AG20443 (cell line): ENCODE measurements around the gene COLEC11.
A peak's percentile ranks its signal among the peaks of the same experiment; 100 is the strongest.

Experiments
- DNase-seq: peaks from one replicate; pipeline ENCODE4 v3.0.0; 2012; ENCODE audit warnings: low spot score, mixed read lengths

Gene COLEC11

GRCh38 chr2:3585261-3586109, 9.4 kb upstream of the COLEC11 start:
- DNase-seq = no peak

DNA sequence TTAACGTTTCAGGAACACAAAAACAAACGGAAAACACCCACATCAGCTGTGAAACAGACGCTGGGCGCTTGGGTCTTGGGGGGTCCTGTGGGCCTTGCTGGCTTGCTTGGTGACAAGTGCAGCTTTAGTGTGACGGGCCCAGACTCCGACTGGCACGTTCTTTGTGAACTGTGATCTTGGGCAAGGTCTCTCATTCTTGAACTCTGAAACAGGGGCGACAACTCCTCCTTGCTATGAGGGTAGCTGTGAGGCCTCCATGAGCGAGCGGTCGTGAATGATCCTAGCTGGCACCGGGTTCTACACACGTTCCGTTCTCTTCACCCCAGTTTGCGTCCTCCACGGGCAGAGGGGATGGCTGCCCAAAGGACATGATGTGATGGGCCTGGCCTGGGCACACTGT, 8.7 kb upstream of the COLEC11 start:
- no peak for DNase-seq

- no peak for DNase-seq
Observed at GRCh38 chr2:3587021-3587420, 7.9 kb upstream of the COLEC11 start.

- no peak for DNase-seq
Observed at GRCh38 chr2:3587432-3587831, 7.5 kb upstream of the COLEC11 start.

GRCh38 chr2:3588084-3588483, 6.8 kb upstream of the COLEC11 start:
- DNase-seq = no peak

DNA sequence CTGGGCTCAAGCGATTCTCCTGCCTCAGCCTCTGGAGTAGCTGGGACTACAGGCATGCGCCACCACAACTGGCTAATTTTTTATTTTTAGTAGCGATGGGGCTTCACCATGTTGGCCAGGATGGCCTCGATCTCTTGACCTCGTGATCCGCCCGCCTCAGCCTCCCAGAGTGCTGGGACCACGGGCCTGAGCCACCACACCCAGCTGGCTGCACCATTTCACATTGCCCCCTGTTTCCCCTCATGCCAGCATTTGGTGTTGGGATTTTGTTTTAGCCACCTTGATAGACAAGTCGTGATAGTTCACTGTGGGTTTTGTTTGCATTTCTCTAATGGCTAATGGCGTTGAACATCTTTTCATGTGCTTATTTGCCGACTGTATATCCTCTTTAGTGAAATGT, 5.8 kb upstream of the COLEC11 start:
- no peak for DNase-seq

DNA sequence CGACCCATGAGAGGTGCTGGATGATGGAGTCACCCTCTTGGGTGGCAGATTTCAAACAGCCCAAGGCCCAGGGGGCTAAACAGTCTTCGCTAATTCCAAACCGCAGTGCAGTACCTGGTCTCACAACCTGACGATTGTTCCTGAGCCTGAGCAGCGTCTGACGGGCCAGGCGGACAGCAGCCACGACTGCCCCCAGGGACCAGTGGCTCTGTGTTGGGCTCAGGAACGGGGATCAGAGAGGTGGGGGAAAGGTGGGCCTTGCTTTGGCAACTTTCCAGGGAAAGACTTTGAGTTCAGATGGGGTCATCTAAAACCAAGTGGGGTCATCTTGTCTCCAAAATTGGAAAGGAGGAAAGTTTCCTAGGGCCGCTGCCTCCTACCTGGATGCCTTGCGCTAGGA, 492 bp downstream of the COLEC11 start:
- no peak for DNase-seq

DNA sequence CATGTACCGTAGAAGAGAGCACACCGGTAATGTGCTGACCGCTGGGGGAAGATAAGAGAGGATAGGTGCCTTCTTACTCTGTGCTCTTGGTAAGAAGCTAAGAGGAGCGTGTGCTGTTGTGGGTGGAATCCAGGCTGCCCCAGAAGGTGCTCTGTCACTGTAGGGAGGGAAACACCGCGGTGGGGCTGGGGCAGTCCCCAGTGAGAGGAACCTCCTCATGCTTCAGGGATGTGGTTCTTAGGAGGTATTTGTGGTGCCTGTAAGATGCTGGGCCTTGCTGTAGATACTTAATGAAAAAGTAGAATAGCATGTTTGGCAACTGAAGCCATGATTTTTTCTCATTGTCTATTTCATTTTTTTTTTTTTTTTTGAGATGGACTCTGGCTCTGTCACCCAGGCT, 1.1 kb downstream of the COLEC11 start:
- DNase-seq = no peak

- DNase-seq = no peak
Observed at GRCh38 chr2:3596901-3597417, 2.0 kb downstream of the COLEC11 start.

DNA sequence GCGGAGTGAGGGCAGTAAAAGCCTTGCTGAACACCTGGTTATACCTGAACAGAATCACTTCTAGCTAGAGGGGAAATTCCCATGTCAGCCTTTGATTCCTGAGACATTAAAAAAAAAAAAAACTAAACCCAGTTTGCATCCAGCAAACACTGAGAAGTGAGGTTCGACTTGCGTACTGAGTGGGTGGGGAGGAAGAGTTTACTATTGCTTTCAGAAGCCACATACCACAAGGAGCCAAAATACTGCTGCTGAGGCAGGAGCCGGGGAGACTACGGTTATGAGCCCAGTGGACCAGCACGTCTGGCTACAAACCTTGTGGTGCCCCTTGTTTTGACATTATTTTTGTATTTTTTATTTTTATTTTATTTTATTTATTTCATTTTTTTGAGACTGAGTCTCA, 2.7 kb downstream of the COLEC11 start:
- no peak for DNase-seq

GRCh38 chr2:3598197-3598910, 3.4 kb downstream of the COLEC11 start:
- DNase-seq = no peak

GRCh38 chr2:3598912-3599854, 4.3 kb downstream of the COLEC11 start:
- peak; percentile 5 for DNase-seq

DNA sequence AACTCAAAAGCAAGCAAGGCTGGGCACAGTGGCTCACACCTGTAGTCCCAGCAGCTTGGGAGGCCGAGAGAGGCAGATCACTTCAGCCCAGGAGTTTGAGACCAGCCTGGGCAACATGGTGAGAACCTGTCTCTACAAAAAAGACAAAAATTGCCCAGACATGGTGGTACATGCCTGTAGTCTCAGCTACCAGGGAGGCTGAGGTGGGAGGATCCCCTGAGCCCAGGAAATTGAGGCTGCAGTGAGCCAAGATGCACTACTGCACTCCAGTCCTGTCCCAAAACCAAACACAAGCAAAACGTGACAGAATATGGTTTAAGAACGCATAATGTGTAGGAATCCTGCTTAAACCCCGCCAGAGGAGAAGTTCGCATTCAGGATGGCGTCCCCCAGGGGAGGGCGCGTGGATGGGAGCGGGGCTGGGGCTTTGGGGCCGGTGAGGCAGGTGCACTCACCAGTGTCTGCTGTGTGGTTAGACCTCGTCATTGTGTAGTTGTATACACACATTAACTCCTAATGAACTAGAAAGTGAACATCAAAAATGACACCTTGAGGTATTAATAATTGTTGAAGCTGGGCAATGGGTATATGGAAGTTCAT, 5.4 kb downstream of the COLEC11 start:
- no peak for DNase-seq

- DNase-seq = peak; percentile 9
Observed at GRCh38 chr2:3601561-3602271, 6.8 kb downstream of the COLEC11 start.

DNA sequence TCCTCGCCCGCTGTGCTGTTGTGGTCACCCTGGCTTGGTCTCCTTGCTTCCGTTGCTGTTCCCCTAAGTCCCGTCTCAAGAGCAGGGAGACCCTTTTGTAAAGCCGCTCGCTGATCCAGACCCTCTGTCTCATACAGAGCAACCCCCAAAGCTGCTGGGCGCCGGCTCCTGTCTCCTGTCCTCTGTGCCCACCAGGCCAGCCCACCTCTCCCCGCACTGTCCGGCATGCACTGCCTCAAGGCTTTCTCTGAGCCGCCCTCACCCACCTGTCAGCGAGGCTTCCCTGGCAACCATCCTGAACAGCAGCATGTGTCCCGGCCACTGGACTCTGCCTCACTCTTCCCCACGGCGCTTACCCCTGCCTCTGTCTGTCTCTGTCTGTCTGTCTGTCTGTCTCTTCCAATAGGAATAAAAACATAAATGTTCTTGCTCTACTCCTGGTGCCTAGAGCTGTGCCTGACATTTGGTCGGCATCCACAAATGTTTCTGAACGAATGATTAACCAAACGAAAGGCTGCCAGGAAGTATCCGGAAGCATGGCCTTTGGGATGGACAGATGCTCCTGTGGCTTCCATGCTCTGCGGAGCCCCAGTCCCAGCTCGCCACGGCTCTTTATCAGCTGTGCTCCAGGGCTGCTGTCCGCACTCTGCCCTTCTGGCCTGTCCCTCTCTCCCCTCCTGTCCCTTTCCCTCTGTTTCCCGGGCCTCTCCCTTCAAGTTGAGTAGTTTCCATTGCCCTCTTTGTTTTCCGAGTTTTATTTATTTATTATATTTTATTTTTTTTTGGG, 7.8 kb downstream of the COLEC11 start:
- DNase-seq = no peak

GRCh38 chr2:3603536-3604206, 8.8 kb downstream of the COLEC11 start:
- DNase-seq = no peak

DNA sequence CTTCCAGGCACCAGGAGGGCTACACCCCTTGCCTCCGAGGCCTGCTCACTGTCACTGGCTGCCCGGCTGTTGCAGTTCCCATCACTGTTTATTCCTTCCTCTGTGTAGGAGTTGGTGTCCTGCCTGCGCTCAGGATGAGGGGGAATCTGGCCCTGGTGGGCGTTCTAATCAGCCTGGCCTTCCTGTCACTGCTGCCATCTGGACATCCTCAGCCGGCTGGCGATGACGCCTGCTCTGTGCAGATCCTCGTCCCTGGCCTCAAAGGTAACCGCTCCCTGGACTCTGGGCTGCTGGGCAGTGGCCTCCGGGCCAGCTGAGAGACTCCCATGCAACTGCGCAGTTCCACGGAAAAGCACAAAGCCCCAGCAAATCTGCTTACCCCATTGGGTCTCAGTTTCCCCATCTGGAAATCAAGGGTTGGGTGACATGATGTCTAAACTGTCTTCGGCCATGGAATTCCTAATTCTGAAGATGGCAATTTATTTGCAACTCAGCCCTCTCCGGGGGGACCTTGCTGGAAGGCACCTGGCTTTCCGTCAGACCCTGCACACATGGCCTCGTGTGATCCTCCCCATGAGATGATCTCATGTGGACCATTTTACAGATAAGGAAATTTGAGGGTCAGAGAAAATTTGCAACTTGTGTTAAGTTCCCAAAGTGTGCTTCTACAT, 9.4 kb downstream of the COLEC11 start:
- no peak for DNase-seq

- DNase-seq = no peak
Observed at GRCh38 chr2:3604991-3605961, 10.4 kb downstream of the COLEC11 start.
